Stimulated activated CD8-positive, alpha-beta memory T cell treated with anti-CD3 and anti-CD28 coated beads, Interleukin-15, amount 100 ng/mL, for 48 hours (primary cell): Measurements from ENCODE around the gene ACAP1.
A peak's percentile ranks its signal among the peaks of the same experiment; 100 is the strongest.

Experiments used
- DNase-seq, 2 donors: peaks; one replicate each; pipeline ENCODE4 v3.0.0-alpha.2; 2020; ENCODE audit warnings: low read depth in 2 of 2

The ACAP1 gene

DNA sequence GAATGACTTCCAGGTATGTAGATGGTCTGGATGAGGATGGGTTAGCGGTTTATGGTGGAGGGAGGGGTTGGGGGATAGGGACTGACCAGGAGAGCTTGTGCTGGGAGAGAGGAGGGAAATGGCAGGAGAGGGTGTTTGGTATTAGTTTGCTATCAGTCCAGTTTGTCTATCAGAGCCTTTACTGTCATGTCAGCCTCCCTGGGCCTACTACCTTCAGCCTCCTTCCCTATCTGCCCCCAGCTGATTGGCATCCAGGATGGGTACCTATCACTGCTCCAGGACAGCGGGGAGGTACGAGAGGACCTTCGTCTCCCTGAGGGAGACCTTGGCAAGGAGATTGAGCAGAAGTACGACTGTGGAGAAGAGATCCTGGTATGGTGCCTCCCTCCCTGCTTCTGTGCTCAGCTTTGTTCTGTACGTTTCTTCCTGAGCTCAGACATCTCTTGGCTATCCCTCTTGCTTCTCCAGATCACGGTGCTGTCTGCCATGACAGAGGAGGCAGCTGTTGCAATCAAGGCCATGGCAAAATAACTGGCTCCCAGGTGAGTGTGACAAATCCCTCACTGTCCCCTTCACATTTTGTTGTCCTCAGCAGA, 25.1 kb upstream of the ACAP1 start:
- no peak for DNase-seq

DNA sequence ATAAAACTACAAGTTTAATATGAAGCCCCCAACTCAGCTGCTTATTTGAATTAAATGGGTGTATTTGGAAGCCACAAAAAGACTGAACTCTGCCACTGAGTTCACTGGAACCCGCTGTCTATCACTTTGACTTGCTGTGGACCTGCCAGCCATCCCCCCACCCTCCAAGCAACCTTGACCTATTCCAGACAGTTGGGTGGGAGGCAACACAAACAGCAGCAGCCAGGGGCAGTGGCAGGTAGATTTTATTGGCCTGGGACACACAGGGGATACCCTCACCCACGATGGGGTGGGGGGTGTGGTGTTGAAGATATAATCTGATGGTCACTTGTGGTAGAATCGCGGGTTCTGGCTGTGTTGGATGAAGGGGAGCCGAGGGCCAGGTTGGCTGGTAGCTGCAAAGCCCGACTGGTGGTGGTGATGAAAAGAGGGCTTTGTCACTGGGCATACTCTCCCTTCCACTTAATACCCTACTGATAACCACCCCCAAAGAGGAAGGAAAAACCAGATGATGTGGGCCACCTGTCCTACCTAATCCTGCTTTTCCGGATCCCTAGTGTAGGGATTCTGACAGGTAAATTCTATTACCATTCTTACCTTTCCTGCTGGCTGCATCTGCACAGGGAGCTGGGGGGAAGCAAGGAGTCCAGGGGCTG, 23.8 kb upstream of the ACAP1 start:
- no peak for DNase-seq

DNA sequence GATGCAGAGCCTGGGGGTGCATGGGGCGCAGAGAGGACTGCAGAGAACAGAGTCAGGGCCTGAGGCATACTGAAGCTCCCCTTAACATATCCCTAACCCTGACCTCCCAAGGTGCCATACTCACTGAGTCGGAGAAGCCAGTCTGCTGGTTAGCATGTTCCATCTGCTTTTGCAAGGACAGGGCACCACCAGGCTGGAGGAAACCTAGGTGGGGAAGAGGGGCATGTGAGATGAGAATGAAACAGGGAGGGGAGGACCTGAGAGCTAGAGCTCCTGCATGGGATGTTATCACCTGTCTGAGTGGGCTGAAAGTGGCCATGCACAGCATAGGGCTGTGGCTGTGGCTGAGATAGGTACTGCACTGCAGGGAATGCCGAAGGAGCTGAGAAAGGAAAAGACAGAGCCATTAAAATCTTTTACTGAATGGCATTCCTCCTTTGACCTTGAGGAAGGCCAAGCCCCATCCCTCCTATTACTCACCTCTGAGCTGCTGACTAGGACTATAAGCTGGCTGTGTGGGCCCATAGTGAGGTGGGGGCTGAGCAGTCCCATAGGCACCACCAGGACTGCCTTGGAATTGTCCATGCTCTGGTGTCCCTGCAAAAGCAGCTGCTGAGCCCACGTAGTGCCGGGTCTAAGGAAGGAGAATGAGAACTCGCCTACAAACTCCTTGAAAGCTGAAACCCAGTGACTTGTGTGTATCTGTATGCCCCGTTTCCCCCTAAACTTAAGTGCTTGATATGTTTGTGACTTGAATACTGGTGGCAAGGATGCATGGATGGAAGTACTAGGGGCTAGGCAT, 23.0 kb upstream of the ACAP1 start:
- DNase-seq = no peak

DNA sequence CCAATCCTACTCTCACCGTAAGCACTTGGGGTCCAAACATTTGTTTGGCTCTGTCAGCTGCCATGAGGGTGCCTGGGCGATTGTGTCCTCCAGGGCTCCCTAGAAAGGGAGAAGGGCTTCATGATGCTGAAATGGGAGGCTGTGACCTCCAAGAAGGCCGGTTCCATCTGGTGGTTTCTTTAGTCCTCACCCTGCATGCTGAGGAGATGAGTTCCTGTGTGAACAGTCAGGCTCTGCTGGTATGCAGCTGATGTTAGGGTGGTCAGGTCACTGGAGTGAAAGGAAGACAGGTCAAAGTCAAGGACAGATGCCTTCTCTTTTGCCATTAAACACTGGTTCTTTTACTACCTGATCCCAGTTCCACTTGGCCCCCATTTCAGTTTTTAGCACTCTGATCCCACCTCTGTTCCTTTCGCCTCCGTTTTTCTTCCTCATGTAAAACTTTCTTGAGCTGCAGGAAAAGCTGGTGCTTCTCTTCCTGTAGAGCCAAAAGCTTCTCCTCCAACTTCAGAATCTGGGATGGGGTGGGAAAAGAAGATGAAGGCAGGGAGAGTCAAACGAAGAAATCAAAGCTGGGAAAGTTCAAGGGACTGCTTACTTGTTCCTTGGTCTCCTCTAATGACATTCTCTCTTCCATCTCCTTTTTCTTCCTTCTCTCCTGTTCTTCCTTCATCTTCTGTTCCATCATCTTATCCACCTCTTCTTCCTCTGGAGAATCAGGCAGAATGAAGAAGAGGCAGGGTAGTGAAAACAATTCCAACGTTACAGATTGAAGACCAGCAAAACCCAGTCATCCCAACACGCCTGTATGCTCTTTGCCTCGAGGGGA, 22.2 kb upstream of the ACAP1 start:
- DNase-seq = no peak

DNA sequence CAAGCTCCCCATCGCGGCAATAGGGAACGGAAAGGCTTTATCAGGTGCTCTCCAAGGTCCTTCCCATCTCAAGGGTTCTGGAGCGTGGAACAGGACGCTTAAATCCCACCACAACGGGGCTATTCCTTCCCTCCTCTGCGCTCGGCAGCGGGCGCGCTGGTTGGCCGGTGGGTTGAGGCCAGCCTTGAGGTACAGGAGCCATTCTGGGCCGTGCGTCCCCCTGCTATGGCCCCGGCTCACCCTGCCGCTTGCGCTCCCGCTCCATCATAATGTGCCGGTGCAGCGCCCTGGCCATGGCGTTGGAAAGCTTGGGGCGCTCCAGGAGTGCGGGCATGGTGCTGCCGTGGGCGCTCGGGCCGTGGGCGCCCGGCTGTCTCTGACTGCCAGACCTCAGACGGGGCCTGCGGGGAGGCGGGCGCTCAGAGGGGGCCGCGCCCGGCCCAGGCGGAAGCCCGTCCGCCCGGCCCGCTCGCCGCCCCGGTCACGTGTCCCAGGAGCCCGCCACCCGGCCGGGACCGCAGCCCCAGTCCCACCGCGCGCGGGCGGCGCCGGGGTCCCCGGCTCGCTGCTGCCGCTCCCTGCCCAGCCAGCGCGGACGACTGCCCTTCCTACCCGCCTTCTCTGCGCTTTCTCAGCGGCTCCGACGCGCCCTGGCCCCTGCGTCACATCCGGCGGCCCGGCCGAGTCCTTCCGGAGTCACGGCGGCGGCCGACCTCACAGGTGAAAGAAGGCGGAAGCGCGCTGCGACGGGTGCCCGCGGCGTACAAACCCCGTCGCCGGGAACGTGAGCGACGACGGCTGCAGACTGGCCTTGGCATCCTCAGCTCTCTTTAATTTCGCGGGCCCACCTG, 21.4 kb upstream of the ACAP1 start, which contains the start of gene GPS2:
Gene GPS2 (minus strand): TSS at position 642 of the 851 bp plus-strand sequence. CDS start 308 bp downstream, at position 334.
- peak; percentile 89 to 91 for DNase-seq

DNA sequence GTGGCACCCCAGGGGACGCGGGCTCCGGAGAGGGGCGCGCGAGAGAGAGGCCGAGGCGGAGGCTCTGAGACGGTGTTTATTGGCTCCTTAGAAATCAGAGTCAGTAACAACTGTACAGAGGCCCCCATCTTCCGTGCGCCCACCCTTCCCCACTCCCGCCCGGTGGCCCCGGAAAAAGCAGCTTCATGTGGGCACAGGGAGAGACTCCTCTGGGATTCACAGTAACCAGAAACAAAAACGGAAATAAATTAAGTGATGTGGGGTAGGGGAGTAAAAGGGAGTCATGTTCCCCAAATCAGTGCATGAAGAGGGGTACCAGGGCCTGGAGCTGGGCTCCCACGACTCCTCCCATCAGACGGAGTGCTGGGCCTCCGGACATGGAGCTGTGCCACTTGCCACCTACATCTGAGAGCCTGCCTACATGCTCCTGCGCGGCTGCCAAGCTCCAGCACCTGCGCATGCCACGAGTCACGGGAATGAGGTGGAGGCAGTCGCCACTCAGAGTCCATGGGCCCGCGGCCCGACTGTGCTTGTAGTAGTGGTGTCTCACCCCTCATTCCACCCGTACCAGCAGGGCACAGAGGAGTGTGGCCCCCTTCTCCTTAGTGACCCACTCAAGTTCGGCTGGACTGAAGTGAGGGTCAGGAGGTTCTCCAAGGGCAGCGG, 20.6 kb upstream of the ACAP1 start:
- DNase-seq = no peak

DNA sequence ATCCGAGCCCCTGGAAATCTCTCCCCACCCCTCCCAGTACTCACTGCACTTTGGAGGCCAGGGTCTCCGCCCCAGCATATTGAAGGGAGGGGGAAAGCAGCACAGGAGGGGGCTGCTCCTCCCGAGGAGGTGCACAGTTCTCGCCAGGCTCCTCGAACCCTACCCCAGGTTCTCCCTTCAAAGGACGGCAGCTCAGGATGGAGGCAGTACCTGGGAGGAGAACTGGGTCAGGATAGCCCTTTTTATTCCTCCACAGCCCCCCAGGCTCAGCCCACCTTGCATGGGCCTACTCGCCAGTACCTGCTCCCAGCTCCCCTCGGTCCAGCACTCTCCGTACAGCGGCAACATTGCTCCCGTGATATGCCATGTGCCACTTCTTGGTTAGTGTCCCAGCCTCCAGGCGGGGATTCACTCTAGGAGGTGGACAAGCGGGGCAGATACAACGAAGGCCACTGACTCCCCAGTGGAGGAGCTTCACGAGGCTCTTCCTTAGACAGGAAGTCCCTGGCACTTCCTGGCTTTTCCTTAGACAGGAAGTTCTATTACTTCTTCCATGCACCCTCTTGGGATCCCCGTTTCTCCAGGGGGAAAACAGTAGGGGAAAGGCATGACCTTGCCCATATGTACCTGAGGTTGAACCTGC, 19.0 kb upstream of the ACAP1 start:
- DNase-seq = no peak

DNA sequence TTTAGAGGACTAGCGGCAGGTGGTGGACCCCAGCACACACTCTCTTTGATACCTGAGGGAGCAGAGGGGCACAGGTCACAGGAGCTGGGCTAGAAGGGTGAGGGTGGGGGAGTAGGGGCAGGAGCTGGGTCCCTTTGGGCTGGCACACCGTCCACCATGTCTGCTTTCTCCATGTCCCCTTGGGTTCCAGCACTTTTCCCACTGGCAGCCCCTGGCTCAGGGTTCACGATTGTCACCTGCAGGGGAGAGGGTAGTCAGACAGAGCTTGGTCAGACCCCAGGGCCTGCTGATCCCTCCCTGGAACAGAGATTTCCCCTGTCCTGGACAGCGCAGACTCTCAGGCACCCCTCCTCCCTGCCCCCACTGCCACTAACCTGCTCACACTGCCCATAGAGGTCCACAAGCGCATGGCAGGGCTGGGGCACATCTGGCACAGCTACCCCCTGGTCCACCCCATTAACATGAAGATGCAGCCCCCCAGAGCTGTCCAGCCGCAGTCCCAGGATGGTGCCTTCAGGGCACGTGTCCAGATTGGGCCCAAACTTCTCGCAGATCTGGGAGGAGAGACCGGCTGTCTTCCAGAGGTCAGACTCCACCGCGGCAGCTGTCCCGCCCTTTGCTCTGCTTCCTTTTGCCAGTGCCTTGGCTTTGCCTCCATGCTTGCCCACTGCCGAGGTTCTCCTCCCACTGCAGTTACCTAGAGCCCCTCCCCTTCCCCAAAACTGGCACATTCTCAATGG, 18.0 kb upstream of the ACAP1 start:
- no peak for DNase-seq

DNA sequence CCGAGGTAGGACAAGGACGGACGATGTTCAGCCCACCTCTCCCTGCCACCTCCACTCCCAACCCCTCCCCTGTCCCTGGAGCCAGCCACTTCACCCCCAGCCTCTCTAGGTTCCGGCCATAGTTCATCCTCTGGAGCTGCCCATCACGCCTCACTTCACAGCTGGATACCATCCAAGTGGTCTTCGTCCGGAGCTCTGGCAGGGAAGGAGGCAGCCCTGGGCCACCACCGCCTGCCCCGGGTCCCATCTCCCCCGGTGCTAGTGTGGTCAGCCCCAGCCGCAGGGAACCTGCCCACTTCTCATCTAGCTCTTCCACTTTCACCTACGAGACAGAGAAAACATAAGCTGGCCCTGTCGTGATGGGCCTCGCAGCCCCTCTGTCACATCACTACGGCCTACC, 14.9 kb upstream of the ACAP1 start:
- DNase-seq = no peak

DNA sequence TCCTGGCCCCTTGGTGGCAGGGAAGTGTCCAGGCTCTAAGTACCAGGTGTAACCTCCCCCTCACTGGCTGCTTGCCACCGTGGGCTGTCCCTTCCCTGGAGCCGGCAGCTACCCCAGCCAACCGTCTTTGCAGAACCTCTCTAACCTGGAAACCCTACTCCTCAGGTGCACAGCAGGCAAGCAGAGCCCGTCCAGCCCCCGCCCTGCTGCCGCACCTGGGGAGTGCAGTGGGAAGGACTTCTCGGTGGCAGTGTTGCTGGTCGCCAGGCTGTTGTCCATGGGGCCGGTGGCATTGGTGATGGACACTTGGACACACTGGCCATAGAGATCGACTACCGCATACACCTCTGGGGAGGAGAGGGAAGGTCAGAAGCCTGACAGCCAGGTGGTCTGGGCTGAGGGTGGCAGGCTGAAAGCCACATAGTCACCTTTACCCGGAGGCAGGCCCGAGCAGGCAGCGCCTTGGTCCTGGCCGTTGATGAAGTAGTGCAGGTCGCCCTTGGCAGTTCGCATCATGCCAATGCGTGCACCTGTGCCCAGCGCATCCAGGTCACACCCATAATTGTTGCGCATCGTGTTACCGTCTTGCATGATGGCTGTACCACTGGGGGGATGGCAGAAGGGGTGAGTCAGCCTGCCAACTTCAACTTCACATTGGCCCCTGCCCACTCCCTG, 13.7 kb upstream of the ACAP1 start:
- no peak for DNase-seq

DNA sequence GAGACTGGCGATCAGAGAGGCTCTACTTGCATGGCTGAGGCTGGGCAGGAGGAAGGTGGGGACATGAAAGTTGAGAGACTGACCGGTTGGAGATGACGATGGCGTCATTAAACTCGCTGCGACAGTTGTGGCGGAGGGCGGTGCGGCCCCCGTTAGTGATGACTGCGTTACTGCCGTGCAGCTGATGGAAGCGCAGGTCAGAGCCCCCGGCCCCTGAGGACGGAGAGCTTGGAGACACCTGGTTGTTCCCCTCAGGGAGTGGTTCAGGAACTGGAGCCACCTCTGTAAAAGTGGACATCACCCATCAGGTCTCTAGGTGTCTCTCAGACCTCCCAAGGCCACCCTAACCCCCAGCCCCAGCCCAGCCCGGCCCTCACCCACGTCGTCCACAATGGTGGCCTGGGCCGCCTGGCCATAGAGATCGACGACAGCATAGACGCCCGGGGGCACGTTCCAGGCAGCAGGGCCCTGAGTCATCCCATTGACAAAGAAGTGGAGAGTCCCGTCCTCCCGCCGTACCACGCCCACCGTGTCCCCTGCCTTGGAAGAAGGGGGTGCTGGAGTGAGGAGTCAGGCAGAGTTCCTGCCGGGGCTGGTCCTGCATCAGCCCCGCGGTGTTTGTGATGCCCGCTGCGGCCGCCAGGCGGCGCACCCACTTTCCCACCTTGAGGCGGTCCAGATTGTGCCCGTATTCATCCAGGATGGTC, 12.4 kb upstream of the ACAP1 start:
- DNase-seq = peak in 1 of 2 donors; percentile 37

DNA sequence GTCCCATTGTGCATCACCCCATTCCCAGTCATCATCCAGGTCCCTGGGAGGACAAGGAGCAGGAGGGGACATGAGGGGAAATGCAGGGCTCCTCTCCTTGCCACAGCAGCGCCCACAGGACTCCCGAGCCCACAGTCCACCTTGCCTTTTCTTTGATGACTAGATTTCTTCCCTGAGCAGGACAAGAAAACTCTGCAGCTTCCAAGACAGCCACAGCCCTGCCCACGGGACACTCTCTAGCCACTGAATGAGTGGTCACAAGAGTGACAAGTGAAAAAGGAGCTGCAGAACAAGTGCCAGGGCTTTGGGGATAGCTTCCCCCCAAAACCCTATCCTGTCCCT, 11.9 kb upstream of the ACAP1 start:
- DNase-seq = no peak

DNA sequence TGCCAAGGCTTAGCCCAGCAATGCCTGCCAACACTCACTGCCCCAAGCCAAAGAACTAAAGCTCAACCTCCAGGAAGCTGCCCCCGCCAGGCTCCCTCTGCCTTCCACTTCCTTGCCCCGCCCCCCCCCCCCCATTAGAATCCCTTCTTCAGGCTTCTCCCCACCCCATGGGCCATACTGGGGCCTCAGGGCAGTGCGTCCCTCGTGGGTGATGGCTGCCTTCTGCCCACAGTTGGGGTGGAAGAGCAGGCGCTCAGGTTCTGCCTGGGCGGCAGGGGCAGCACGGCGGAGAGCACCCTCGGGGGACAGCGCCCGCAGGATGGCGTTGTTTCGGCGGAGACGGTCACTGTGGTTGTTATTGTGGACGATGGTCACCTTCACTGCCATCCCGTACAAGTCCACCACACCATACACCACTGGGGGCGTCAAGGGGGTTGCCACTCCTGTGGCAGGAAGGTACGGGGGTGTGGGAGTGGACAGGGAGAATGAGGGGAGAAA, 11.2 kb upstream of the ACAP1 start:
- DNase-seq = no peak

DNA sequence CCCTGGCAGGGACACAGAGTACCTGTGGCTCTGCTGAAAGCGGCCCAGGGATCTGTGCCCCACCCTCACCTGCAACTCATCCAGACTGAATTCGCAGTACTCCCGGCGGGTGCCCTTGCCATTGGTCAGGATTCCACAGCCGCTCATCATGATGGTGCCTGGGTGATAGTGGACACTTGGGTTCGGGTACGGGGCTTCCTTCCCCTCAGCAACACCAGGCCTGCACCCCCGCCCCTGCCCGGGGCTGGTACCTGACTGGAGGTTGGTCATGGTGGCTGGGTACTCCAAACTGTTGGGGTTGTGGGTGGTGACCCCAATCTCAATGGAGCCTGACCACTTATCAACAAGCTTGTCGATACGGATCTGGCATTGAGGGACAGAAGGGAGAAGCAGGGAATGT, 10.1 kb upstream of the ACAP1 start:
- no peak for DNase-seq

DNA sequence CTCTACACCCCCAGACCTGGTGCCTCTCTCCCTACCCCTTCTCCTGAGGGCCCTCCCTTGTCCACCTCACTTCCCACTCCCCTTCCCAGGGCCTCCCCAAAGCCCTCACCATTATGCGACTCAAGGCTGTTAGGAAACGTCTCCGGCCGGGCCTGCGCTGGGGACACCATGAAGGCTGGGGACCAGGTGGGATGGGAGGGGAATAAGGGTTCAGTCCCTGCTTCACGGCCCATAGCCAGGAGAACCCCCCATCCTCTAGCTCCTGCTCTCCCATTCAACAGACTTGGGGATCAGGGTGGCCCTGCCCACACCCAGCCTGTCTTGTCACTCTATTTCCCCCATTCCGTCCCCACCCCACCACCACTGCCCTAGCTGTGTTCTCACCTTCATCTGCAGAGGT, 9.3 kb upstream of the ACAP1 start:
- no peak for DNase-seq

DNA sequence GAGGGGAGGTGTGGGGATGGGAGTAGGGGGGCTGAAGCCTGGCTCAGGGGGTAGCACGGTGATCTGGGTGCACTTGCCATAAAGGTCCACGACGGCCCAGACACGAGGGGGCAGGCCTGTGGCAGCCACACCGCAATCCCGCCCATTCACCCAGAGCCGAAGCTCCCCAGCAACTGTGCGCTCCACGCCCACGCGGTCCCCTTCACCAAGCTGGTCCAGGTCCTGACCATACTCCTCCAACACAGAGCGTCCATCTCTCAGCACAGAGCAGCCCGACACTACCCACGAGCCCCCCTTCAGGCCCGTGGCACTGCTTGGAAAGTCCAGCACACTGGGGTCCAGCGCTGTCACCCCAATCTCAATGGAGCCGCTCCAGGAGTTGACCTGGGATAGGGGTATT, 8.8 kb upstream of the ACAP1 start:
- no peak for DNase-seq

DNA sequence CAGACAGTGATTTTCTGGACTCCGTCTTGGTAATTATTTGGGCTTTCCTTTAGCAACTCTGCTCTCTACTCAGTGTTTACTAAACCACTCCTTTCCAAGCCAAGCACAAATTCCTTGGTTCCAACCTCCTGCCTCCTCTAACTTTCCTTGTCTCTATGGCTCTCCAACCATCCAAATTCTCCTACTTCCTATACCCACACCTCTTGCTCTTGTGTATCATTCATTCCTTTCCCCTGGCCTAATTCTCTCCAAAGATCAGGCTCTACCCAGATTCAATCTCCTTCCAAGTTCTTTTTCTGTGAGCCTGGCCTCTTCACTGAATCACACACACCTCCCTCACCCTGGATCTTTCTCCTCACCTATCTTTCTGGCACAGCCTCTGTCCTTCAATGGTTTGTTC, 8.3 kb upstream of the ACAP1 start:
- no peak for DNase-seq

DNA sequence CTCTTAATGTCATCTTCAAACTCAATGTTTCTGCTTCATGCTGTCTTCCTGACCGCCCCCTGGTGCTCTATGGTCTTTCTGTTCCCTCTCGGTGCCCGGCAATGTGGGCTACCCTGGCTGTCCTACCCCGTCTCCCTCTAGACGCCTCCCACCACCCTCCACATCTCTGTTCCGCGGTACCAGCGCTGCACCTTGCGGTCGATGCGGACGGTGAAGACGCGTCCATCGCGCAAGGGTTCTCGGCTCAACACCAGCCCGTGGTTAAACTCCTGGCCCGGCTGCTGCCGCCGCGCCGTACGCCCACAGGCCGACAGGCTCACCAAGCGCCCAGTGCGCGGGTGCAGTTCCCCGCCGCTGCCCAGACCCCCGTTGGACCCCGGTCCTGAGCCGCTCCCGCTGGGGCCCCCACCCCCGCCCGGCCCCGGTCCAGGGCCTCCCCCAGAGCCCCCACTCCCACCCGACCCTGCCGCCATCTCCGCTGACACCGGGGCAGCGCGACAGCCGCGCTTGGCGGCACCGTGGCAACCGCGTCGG, 7.4 kb upstream of the ACAP1 start, which contains the start of gene NEURL4:
Gene NEURL4 (minus strand): TSS at position 496 of the 534 bp plus-strand sequence. CDS start 23 bp downstream, at position 473.
- DNase-seq = no peak
